H1 (cell line): ENCODE measurements around the gene LY9. TPM values are rescaled to one million over a fixed set of nuclear protein-coding genes. Genes with fewer than 3 reads are reported as not detected.

Source experiments
- CTCF ChIA-PET: fragments of 300-600 bp; sonication (Branson Sonifier 250); formaldehyde crosslinking; loops from one replicate; lab custom pipeline; 2021; ENCODE audit not compliant: partially characterized antibody; lab: Charles Lee
- POLR2A ChIA-PET: fragments of 300-600 bp; sonication (Branson Sonifier 250); formaldehyde crosslinking; loops from one replicate; lab custom pipeline; 2021; ENCODE audit warnings: inconsistent platforms; ENCODE audit not compliant: partially characterized antibody; lab: Charles Lee
- DNase-seq, 2 experiments: peaks; one replicate each; pipeline versions ENCODE4 v3.0.0 to v3.0.0-alpha.2; 2010 to 2022; ENCODE audit warnings: low spot score in 2 of 2, low read depth in 1 of 2, mixed read lengths in 1 of 2
- FAIRE-seq: peaks from 2 replicates; lab custom pipeline; 2011; peaks lifted over from hg19 to GRCh38; lab: Jason Lieb, UNC
- H2AFZ ChIP-seq: 2 replicates; pipeline ENCODE4 v1.8.1; 2012; ENCODE audit warnings: low read length, inconsistent platforms
- H2AK5ac ChIP-seq: 2 replicates; pipeline ENCODE4 v1.6.1; 2013; ENCODE audit warnings: low read depth, low read length
- H2BK120ac ChIP-seq: replicated peaks from 2 replicates; pipeline ENCODE3; 2013; ENCODE audit warnings: low read depth, low read length, inconsistent platforms
- H2BK12ac ChIP-seq: 2 replicates; pipeline ENCODE4 v1.6.1; 2013; ENCODE audit warnings: low read depth, low read length
- H2BK15ac ChIP-seq: 2 replicates; pipeline ENCODE4 v1.6.1; 2013; ENCODE audit warnings: low read length
- H2BK20ac ChIP-seq: 2 replicates; pipeline ENCODE4 v1.6.1; 2013; ENCODE audit warnings: low read length
- H2BK5ac ChIP-seq: 2 replicates; pipeline ENCODE4 v1.6.1; 2013; ENCODE audit warnings: low read depth, low read length
- H3K14ac ChIP-seq: 2 replicates; pipeline ENCODE4 v1.6.1; 2013; ENCODE audit warnings: inconsistent platforms; ENCODE audit not compliant: insufficient read length
- H3K18ac ChIP-seq: 2 replicates; pipeline ENCODE4 v1.6.1; 2013; ENCODE audit warnings: low read length; ENCODE audit errors: extremely low read depth
- H3K23ac ChIP-seq: 2 replicates; pipeline ENCODE4 v1.6.1; 2013; ENCODE audit warnings: inconsistent platforms; ENCODE audit not compliant: insufficient read length
- H3K23me2 ChIP-seq: 2 replicates; pipeline ENCODE4 v1.6.1; 2013; ENCODE audit warnings: low read depth, low read length
- H3K27ac ChIP-seq: 2 replicates; pipeline ENCODE4 v1.6.1; 2011; ENCODE audit warnings: low read depth, low read length, inconsistent platforms
- H3K27me3 ChIP-seq, 4 experiments: replicated peaks in 1 of 4; 1 replicate in 1 of 4; 2 replicates in 3 of 4; pipeline versions ENCODE4 v1.6.1 to v1.8.1; 2011 to 2013; ENCODE audit warnings: low read length in 3 of 4, mild to moderate bottlenecking in 3 of 4, inconsistent platforms in 2 of 4, mixed read lengths in 2 of 4, moderate library complexity in 1 of 4; ENCODE audit not compliant: control insufficient read depth in 3 of 4, insufficient read depth in 3 of 4; ENCODE audit errors: extremely low read depth in 1 of 4
- H3K36me3 ChIP-seq, 4 experiments: 2 replicates each; pipeline versions ENCODE4 v1.6.1 to v1.8.1; 2011 to 2013; ENCODE audit warnings: mild to moderate bottlenecking in 4 of 4, low read length in 3 of 4, moderate library complexity in 2 of 4, control low read depth in 1 of 4, inconsistent platforms in 1 of 4; ENCODE audit not compliant: insufficient read depth in 4 of 4, control insufficient read depth in 2 of 4
- H3K4ac ChIP-seq: replicated peaks from 2 replicates; pipeline ENCODE3; 2013; ENCODE audit warnings: low read length, low read depth, mixed read lengths, inconsistent platforms; ENCODE audit not compliant: insufficient read length
- H3K4me1 ChIP-seq, 4 experiments: replicated peaks in 1 of 4; 1 replicate in 1 of 4; 2 replicates in 3 of 4; pipeline versions ENCODE4 v1.6.1 to v1.8.1; 2011 to 2013; ENCODE audit warnings: low read length in 3 of 4, inconsistent platforms in 2 of 4, mixed read lengths in 1 of 4; ENCODE audit not compliant: insufficient read depth in 4 of 4, control insufficient read depth in 3 of 4
- H3K4me2 ChIP-seq, 2 experiments: 2 replicates each; pipeline versions ENCODE4 v1.6.1 to v1.8.1; 2011 to 2013; ENCODE audit warnings: low read depth in 2 of 2, low read length in 2 of 2, control low read depth in 1 of 2, inconsistent platforms in 1 of 2, mild to moderate bottlenecking in 1 of 2; ENCODE audit not compliant: insufficient read depth in 1 of 2
- H3K4me3 ChIP-seq, 4 experiments: fragments of 200-600, 300-600 bp in 1 of 4; sonication (generic), shearing (Covaris generic), sonication (Bioruptor Twin) in 1 of 4; 2 replicates each; pipeline versions ENCODE4 v1.5.1 to v1.8.1; 2011 to 2016; ENCODE audit warnings: low read length in 4 of 4, low read depth in 3 of 4, control low read depth in 2 of 4, inconsistent platforms in 2 of 4, mild to moderate bottlenecking in 2 of 4, mixed read lengths in 1 of 4, moderate library complexity in 1 of 4; ENCODE audit not compliant: insufficient read depth in 2 of 4; ENCODE audit errors: extremely low read depth in 1 of 4
- H3K56ac ChIP-seq: replicated peaks from 2 replicates; pipeline ENCODE3; 2013; ENCODE audit warnings: low read depth, mild to moderate bottlenecking, mixed read lengths, low read length, inconsistent platforms; ENCODE audit not compliant: insufficient read length
- H3K79me1 ChIP-seq: 2 replicates; pipeline ENCODE4 v1.6.1; 2013; ENCODE audit warnings: low read depth, low read length, control low read depth
- H3K79me2 ChIP-seq, 2 experiments: 2 replicates each; pipeline versions ENCODE4 v1.6.1 to v1.8.1; 2012 to 2013; ENCODE audit warnings: low read length in 2 of 2, mild to moderate bottlenecking in 2 of 2, inconsistent platforms in 1 of 2; ENCODE audit not compliant: insufficient read depth in 2 of 2, control insufficient read depth in 1 of 2
- H3K9ac ChIP-seq, 4 experiments: replicated peaks in 1 of 4; 1 replicate in 1 of 4; 2 replicates in 3 of 4; pipeline versions ENCODE4 v1.6.1 to v1.8.1; 2011 to 2013; ENCODE audit warnings: low read depth in 3 of 4, low read length in 3 of 4, control low read depth in 2 of 4, mild to moderate bottlenecking in 2 of 4, moderate library complexity in 2 of 4, inconsistent platforms in 1 of 4; ENCODE audit errors: extremely low read depth in 1 of 4
- H3K9me3 ChIP-seq, 2 experiments: 2 replicates each; pipeline versions ENCODE4 v1.6.1 to v1.8.1; 2012 to 2013; ENCODE audit warnings: mild to moderate bottlenecking in 2 of 2, moderate library complexity in 2 of 2, control low read depth in 1 of 2, inconsistent platforms in 1 of 2, low read depth in 1 of 2, low read length in 1 of 2, mixed read lengths in 1 of 2; ENCODE audit not compliant: insufficient read depth in 2 of 2
- H4K20me1 ChIP-seq, 2 experiments: replicated peaks in 1 of 2; 2 replicates each; pipeline versions ENCODE3 to v1.8.1; 2011 to 2013; ENCODE audit warnings: inconsistent platforms in 2 of 2, low read length in 2 of 2, mild to moderate bottlenecking in 1 of 2; ENCODE audit not compliant: insufficient read depth in 2 of 2, control insufficient read depth in 1 of 2
- H4K5ac ChIP-seq: 2 replicates; pipeline ENCODE4 v1.6.1; 2013; ENCODE audit warnings: low read length, low read depth, mixed read lengths, inconsistent platforms; ENCODE audit not compliant: insufficient read length
- H4K8ac ChIP-seq: 2 replicates; pipeline ENCODE4 v1.8.0; 2013; ENCODE audit warnings: mild to moderate bottlenecking, moderate library complexity, low read length, inconsistent platforms; ENCODE audit not compliant: insufficient read depth; ENCODE audit errors: extremely low read depth
- H4K91ac ChIP-seq: replicated peaks from 2 replicates; pipeline ENCODE3; 2013; ENCODE audit warnings: low read length, mixed read lengths, inconsistent platforms; ENCODE audit not compliant: insufficient read length
- CHD2 ChIP-seq: IDR thresholded peaks from 2 replicates; pipeline ENCODE4 v1.6.1; 2012; ENCODE audit warnings: low read length, improper control_type of control experiment
- E2F6 ChIP-seq: IDR thresholded peaks from 2 replicates; pipeline ENCODE4 v1.6.1; 2012; ENCODE audit warnings: inconsistent platforms
- GABPA ChIP-seq: IDR thresholded peaks from 2 replicates; pipeline ENCODE4 v1.6.1; 2011; ENCODE audit warnings: mild to moderate bottlenecking, low read length, moderate library complexity, borderline replicate concordance; ENCODE audit not compliant: insufficient read depth
- GTF2F1 ChIP-seq: IDR thresholded peaks from 2 replicates; pipeline ENCODE4 v1.6.1; 2012; ENCODE audit warnings: low read depth, low read length, improper control_type of control experiment, borderline replicate concordance
- NANOG ChIP-seq: IDR thresholded peaks from 2 replicates; pipeline ENCODE4 v1.6.1; 2011; ENCODE audit warnings: low read length, low read depth, mild to moderate bottlenecking, inconsistent platforms; ENCODE audit not compliant: insufficient read depth, poor library complexity, severe bottlenecking
- NRF1 ChIP-seq: IDR thresholded peaks from 2 replicates; pipeline ENCODE4 v1.6.1; 2011; ENCODE audit warnings: mild to moderate bottlenecking, low read depth, low read length, improper control_type of control experiment
- RFX5 ChIP-seq: IDR thresholded peaks from 2 replicates; pipeline ENCODE4 v1.6.1; 2011; ENCODE audit warnings: low read depth, low read length, improper control_type of control experiment, borderline replicate concordance
- RXRA ChIP-seq: IDR thresholded peaks from 2 replicates; pipeline ENCODE4 v1.6.1; 2011; ENCODE audit warnings: low read depth, mild to moderate bottlenecking, low read length, moderate library complexity; ENCODE audit not compliant: insufficient read depth
- SIN3A ChIP-seq, 2 experiments: IDR thresholded peaks in 1 of 2; conservative IDR thresholded peaks in 1 of 2; 2 replicates each; pipeline ENCODE4 v1.6.1; 2011 to 2012; ENCODE audit warnings: low read length in 2 of 2, improper control_type of control experiment in 1 of 2, low read depth in 1 of 2, mild to moderate bottlenecking in 1 of 2
- SP4 ChIP-seq: IDR thresholded peaks from 2 replicates; pipeline ENCODE4 v1.6.1; 2012; ENCODE audit warnings: low read length, inconsistent platforms
- TAF1 ChIP-seq: IDR thresholded peaks from 2 replicates; pipeline ENCODE4 v1.6.1; 2011; ENCODE audit warnings: mild to moderate bottlenecking, low read depth, low read length
- TAF7 ChIP-seq: optimal IDR thresholded peaks from 2 replicates; pipeline ENCODE3; 2011; ENCODE audit warnings: low read depth, mild to moderate bottlenecking, inconsistent platforms, low read length, moderate library complexity, borderline replicate concordance
- WGBS, 2 experiments: shearing (Covaris generic) in 1 of 2; methylation state at CpG; one replicate each; pipeline versions ENCODE4 v1.1.6 to v1.1.7; 2013 to 2015; ENCODE audit warnings: low lambda C conversion rate in 2 of 2, mixed read lengths in 2 of 2, inconsistent platforms in 1 of 2, low coverage in 1 of 2, missing lambda C conversion rate in 1 of 2; ENCODE audit not compliant: insufficient replicate concordance in 2 of 2, insufficient coverage in 1 of 2, insufficient read length in 1 of 2; ENCODE audit errors: extremely low coverage in 1 of 2, missing lambda C conversion rate in 1 of 2; 5-methylcytosine and 5-hydroxymethylcytosine counted together
- polyA plus RNA-seq, 7 experiments: library from polyadenylated mRNA; depleted of rRNA in 3 of 7; stranded (reverse) in 5 of 7; unstranded in 2 of 7; fragments of >200 nt in 5 of 7; fragments of 200-250 nt in 2 of 7; gene quantifications; 1 replicate in 5 of 7; 2 replicates in 1 of 7; 4 replicates in 1 of 7; pipeline versions ENCODE4 v1.2.1 to v1.2.3, GENCODE V29; 2011 to 2013; ENCODE audit warnings: missing spikeins in 2 of 7, mixed read lengths in 2 of 7
- total RNA-seq: library from RNA; stranded (reverse); fragmentation: NEBNext Ultra II Directional; extraction: Animal tissue kit (Norgen Biotek cat#: 25700); gene quantifications from 2 replicates; pipeline ENCODE4 v1.2.1, GENCODE V29; 2021

LY9 gene
- total and polyA plus RNA-seq, 2 of the 8 experiments (the other 6 are each of a cell fraction or from before 2014, with no cell fraction given): not detected

DNA sequence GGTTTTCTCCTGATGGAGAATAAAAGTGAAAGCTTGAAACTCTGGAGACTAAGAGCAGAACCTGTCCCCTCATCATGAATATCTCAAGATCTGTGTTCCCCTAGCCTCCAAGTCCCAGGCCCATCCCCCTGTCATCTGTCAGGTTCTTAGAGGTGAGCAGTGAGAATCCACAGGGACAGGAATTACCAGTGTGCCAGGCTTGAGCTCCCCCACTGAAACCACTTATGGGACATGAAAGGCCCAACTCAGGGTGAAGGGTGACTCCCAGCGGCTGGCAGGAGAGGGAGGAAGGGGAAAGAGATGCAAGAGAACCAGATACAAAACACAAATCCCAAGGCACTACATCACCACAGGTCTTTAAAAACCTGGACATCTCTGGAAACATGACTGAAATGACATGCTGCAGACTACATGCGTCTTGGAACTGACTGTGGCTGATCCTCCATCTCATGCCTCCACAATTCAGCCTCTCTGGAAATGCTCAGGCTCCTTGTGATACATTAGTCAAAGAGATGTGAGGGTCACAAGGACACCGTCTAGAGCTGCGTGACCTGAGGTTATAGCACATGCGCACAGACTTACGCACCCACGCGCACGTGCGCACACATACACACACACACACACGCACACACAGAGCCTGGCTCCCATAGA, 6.8 kb upstream of the LY9 start:
- no peaks in the 10 kb centered on the region for H3K23me2 ChIP-seq
- H3K36me3 ChIP-seq: no peaks in the 10 kb centered on the region
- H3K18ac ChIP-seq: no peak overlapping the region
- no peaks in the 10 kb centered on the region for H3K9me3 ChIP-seq
- no peak overlapping the region for H2AK5ac ChIP-seq
- H3K27me3 ChIP-seq: no peaks in the 10 kb centered on the region
- 94% methylated on average over 11 of the region's 11 CpGs; no CpG with 5 or more reads in 1 of the 2 experiments for WGBS, 2 experiments
- no peak overlapping the region for H3K4me3 ChIP-seq
- no peak overlapping the region for H2BK15ac ChIP-seq
- no peak overlapping the region for H2BK5ac ChIP-seq
- DNase-seq (no peak), FAIRE-seq (no peak)
- H4K91ac ChIP-seq: no peak overlapping the region
- H2BK120ac ChIP-seq: no peak overlapping the region
- no peak overlapping the region for H4K5ac ChIP-seq
- H3K4ac ChIP-seq: no peak overlapping the region
- H3K4me2 ChIP-seq: no peak overlapping the region
- H3K27ac ChIP-seq: no peak overlapping the region
- H3K9ac ChIP-seq: no peak overlapping the region
- H3K56ac ChIP-seq: no peak overlapping the region
- H2BK12ac ChIP-seq: no peak overlapping the region
- H3K79me1 ChIP-seq: no peaks in the 10 kb centered on the region
- H2AFZ ChIP-seq: no peak overlapping the region
- H3K4me1 ChIP-seq: no peaks in the 10 kb centered on the region
- no peak overlapping the region for H3K23ac ChIP-seq
- no peaks in the 10 kb centered on the region for H4K20me1 ChIP-seq
- no peak overlapping the region for H4K8ac ChIP-seq
- no peak overlapping the region for H3K14ac ChIP-seq
- H3K79me2 ChIP-seq: no peaks in the 10 kb centered on the region
- CTCF ChIA-PET: interaction anchor here (1.1 to 10.7 kb wide), 6 partner anchors 9 to 162 kb away, joined by 3 to 80 read pairs (median 3); no protein-coding TSS in a partner anchor
- POLR2A ChIA-PET: interaction anchor here (1.9 kb wide), 1 partner anchor 8 kb away, joined by 5 read pairs; no protein-coding TSS in a partner anchor
- no peak overlapping the region for H2BK20ac ChIP-seq
- TF ChIP-seq SIN3A (conservative IDR thresholded peaks at IDR 0.05 in 1 of 2, IDR thresholded peaks at IDR 0.05 in 1 of 2; ENCODE audit: low read depth in 1 of 2, low read length in 2 of 2) (no peak), NRF1 (no peak), RXRA (no peak), RFX5 (no peak), GABPA (no peak), SP4 (no peak), GTF2F1 (no peak), CHD2 (no peak), TAF1 (no peak), NANOG (no peak), E2F6 (no peak), TAF7 (no peak)
